ENCODE data around the gene OTX1.

Gene OTX1

DNA sequence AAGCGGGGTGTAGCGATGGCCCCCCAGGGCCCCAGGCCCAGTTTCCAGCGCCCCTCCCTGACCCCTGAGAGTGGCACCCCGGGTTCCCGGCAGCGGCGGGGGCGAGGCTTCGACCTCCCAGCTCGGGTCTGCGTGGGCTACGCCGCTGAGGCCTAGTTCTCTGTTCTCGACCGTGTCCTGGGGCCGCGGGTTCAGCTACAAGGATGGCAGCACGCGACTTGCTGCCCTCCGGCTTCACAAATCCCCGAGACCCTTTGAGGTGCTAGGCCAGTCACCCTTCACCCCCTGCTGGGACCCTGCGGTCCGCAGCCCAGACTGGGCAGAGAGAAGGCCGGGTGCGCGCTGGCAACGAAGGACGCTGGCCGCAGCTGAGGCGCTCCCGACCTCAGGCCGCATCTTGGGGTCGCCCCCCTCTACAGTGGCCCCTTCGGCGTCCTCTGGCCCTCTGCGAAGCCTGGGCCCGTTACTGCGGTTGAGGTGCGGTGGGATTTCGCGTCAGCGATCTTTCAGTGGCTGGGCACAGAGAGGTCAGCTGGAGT is 1.2 kb downstream of the OTX1 start:
- no peak overlapping the region for H3K4me3 Mint-ChIP-seq
- peak overlapping the region; percentile 15 for H3K27ac Mint-ChIP-seq
- H3K4me1 Mint-ChIP-seq (ENCODE audit: low read depth): peaks cover 38% of the 10 kb centered on the region
- H3K36me3 Mint-ChIP-seq (ENCODE audit: low read depth): peaks cover 12% of the 10 kb centered on the region
- H3K9me3 Mint-ChIP-seq: peaks cover 4% of the 10 kb centered on the region
- H3K27me3 Mint-ChIP-seq (ENCODE audit: low read depth): peaks cover 88% of the 10 kb centered on the region

DNA sequence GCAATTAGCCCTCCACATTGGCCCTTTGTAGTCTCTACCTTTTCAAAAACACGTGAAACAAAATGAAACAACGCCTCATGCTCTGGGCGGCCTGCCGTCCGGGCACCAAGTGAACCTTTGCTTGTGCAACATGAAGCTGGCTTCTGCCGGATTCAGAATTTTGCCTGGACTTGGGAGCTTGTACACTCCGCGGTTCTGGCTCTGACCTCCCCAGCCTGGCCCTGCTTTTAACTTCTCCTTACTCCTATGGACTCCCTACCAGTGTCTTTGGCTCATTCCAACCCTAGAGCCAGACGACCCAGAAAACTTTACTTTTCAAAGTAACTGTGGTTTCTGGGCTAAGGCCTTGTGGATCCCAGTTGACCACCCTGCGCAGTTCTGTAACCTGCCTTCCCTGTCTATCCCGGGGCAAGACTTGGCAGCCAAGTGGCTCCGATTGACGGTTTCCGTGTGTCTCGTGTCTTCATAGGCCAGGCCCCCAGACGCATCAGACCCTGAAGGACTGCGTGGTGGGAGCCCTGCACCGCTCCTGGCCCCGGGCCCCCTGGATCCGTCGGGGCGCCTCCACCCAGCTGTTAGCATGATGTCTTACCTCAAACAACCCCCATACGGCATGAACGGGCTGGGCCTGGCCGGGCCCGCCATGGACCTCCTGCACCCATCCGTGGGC is 1.9 kb downstream of the OTX1 start:
- Mint-ChIP-seq H3K36me3 (ENCODE audit: low read depth) (peaks cover 12% of the 10 kb centered on the region), H3K4me1 (ENCODE audit: low read depth) (peaks cover 38% of the 10 kb centered on the region), H3K27ac (peak overlapping the region; percentile 15), H3K4me3 (no peak overlapping the region), H3K9me3 (peaks cover 4% of the 10 kb centered on the region), H3K27me3 (ENCODE audit: low read depth) (peaks cover 89% of the 10 kb centered on the region)

DNA sequence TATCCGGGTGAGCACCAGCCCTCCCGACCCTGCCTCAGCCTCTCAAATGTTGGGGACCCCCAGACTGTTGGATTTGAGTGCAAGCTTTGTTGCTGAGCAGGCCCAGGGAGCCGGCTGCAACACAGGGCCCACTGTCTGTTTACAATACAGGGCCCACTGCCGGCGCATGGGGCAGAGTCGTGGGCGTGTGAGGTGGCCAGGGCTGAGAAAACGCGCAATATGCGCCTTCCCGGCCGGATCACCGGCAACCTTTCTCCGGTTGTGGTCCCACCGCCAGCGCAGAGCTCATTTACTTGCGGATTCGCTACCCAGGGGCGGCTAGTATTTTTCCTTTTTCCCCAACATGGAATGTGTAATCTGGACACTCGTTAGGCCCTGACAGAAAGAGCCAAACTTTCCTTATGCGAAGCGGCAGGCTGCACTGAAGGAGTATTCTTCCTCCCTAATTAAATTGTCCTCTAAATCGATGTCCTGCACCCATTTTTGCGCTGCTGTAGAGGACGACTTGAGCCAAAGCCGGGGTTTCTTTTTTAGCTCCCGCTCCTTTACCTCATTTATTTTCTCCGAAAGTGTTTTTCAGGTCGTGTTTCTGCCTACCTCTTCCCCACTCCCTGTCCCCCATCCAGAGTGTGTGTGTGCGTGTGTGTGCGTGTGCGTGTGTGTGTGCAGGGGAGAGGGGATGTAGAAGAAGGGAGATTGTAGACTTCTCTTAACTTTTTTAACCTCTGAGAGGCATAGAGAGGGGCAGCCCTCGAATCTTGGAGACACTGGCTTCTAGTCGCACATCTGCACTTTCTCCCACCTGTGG is 2.7 kb downstream of the OTX1 start:
- Mint-ChIP-seq H3K36me3 (ENCODE audit: low read depth) (peaks cover 12% of the 10 kb centered on the region), H3K27ac (peak overlapping the region; percentile 31), H3K27me3 (ENCODE audit: low read depth) (peaks cover 92% of the 10 kb centered on the region), H3K4me3 (no peak overlapping the region), H3K9me3 (peaks cover 4% of the 10 kb centered on the region), H3K4me1 (ENCODE audit: low read depth) (peaks cover 37% of the 10 kb centered on the region)

DNA sequence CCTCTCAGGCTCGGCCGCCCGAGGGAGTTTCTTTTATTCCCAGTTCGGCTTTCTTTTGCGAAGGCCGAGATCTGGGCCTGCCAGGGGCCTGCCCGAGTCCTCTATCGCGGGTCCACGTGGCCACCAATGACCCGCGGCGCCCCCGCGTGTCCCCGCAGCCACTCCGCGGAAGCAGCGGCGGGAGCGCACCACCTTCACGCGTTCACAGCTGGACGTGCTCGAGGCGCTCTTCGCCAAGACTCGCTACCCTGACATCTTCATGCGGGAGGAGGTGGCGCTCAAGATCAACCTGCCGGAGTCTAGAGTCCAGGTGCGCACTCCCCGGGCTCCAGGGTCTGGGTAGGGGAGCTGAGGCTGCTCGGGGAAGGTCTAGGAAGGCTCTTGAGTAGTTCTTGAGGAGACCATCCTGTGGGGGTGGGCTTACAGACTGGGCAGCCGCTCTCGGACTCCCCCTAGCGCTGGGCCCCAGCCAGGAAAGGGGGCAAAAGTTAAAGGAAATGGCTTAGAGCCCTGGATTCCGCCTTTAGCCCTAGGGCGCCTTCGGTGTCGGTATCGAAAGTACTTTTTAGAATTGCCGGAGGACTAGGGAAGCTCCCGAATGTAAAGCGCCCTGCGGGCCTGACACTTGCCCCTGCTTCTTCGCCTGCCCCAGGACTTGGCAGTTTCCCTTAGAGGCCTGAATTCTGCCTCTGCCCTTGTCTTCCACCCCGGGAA is 3.4 kb downstream of the OTX1 start:
- peak overlapping the region; percentile 70 for H3K4me3 Mint-ChIP-seq
- H3K9me3 Mint-ChIP-seq: peaks cover 4% of the 10 kb centered on the region
- H3K27ac Mint-ChIP-seq: peak overlapping the region; percentile 71
- peaks cover 10% of the 10 kb centered on the region for H3K36me3 Mint-ChIP-seq (ENCODE audit: low read depth)
- H3K4me1 Mint-ChIP-seq (ENCODE audit: low read depth): peaks cover 36% of the 10 kb centered on the region
- H3K27me3 Mint-ChIP-seq (ENCODE audit: low read depth): peaks cover 90% of the 10 kb centered on the region

DNA sequence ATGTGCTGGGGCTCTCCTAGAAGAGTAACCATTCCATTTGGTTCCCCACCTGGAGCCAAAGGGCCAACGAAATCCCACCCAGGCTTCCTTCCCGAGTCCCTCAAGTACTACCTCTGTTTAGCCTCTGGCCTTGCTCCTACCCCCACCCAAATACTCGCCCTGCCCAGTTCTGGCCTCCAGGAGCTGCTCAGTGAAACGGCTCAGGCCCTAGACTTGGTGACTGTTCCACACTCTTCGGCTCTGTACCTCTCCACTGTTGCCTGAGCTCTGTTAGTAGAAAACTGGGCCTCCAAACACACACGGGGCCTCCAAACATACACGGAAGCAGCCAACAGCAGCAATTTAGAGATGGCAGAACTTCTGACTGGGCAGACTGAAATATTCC is 4.2 kb downstream of the OTX1 start:
- peaks cover 32% of the 10 kb centered on the region for H3K4me1 Mint-ChIP-seq (ENCODE audit: low read depth)
- H3K4me3 Mint-ChIP-seq: no peak overlapping the region
- H3K27me3 Mint-ChIP-seq (ENCODE audit: low read depth): peaks cover 88% of the 10 kb centered on the region
- H3K27ac Mint-ChIP-seq: peak overlapping the region; percentile 0
- peaks cover 5% of the 10 kb centered on the region for H3K9me3 Mint-ChIP-seq
- H3K36me3 Mint-ChIP-seq (ENCODE audit: low read depth): peaks cover 7% of the 10 kb centered on the region

DNA sequence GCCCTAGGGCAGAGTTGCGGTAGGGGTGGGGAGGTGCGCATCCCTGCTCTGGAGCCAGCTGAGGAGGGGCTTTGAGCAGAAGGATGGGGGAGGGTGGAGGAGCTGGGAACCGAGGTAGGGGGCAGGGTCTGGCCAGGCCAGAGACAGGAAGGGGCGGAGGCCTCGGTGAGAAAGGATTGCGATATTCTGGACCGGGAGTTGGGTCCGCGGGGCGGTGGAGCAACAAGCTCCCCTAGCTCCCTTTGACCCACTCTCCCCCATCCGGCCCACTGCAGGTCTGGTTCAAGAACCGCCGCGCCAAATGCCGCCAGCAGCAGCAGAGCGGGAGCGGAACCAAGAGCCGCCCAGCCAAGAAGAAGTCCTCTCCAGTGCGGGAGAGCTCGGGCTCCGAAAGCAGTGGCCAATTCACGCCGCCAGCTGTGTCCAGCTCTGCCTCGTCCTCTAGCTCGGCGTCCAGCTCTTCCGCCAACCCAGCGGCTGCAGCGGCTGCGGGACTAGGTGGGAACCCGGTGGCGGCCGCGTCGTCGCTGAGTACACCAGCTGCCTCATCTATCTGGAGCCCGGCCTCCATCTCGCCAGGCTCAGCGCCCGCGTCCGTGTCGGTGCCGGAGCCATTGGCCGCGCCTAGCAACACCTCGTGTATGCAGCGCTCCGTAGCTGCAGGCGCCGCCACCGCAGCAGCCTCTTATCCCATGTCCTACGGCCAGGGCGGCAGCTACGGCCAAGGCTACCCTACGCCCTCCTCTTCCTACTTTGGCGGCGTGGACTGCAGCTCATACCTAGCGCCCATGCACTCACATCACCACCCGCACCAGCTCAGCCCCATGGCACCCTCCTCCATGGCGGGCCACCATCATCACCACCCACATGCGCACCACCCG is 4.8 kb downstream of the OTX1 start:
- peak overlapping the region; percentile 47 for H3K4me3 Mint-ChIP-seq
- H3K27me3 Mint-ChIP-seq (ENCODE audit: low read depth): peaks cover 91% of the 10 kb centered on the region
- H3K4me1 Mint-ChIP-seq (ENCODE audit: low read depth): peaks cover 33% of the 10 kb centered on the region
- peaks cover 10% of the 10 kb centered on the region for H3K9me3 Mint-ChIP-seq
- peak overlapping the region; percentile 59 for H3K27ac Mint-ChIP-seq
- peaks cover 6% of the 10 kb centered on the region for H3K36me3 Mint-ChIP-seq (ENCODE audit: low read depth)

DNA sequence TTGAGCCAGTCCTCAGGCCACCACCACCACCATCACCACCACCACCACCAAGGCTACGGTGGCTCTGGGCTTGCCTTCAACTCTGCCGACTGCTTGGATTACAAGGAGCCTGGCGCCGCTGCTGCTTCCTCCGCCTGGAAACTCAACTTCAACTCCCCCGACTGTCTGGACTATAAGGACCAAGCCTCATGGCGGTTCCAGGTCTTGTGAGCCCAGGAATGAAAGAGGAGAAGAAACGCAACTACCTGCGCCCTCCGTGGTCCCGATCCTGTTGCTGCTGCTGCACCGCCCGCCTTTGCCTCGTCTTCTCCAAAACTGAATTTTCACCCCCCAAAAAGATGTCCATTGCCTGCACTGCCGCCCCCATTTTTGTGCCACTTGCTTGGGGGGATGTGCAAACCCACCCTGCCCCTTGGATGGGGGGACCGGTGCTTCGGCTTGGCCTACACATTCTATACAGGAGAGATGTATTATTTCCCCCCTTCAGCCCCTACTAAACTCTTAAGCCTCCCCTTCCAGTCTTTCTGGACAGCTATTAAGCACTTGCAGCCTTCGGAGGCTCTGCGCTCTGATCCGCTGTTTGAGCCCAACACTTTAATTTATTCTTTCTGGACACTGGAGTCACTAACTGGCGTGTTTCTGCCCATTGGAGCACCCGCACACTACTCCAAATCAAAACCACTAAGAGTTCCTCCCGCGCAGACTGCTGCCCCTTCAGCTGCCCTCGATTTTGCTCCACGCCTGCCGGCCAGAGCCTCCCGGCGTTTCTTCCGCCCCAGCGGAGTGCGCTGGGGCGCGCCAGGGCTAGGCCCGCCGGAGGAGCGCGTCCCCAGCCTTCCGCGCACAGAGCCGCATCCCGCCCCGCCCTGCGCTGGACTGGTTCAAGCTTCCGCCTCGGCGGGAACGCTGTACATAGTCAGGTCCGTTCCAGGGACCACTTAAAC is 5.7 kb downstream of the OTX1 start:
- peaks cover 8% of the 10 kb centered on the region for H3K36me3 Mint-ChIP-seq (ENCODE audit: low read depth)
- H3K4me1 Mint-ChIP-seq (ENCODE audit: low read depth): peaks cover 28% of the 10 kb centered on the region
- H3K4me3 Mint-ChIP-seq: peak overlapping the region; percentile 47
- H3K9me3 Mint-ChIP-seq: peaks cover 10% of the 10 kb centered on the region
- H3K27ac Mint-ChIP-seq: peak overlapping the region; percentile 59
- H3K27me3 Mint-ChIP-seq (ENCODE audit: low read depth): peaks cover 90% of the 10 kb centered on the region

DNA sequence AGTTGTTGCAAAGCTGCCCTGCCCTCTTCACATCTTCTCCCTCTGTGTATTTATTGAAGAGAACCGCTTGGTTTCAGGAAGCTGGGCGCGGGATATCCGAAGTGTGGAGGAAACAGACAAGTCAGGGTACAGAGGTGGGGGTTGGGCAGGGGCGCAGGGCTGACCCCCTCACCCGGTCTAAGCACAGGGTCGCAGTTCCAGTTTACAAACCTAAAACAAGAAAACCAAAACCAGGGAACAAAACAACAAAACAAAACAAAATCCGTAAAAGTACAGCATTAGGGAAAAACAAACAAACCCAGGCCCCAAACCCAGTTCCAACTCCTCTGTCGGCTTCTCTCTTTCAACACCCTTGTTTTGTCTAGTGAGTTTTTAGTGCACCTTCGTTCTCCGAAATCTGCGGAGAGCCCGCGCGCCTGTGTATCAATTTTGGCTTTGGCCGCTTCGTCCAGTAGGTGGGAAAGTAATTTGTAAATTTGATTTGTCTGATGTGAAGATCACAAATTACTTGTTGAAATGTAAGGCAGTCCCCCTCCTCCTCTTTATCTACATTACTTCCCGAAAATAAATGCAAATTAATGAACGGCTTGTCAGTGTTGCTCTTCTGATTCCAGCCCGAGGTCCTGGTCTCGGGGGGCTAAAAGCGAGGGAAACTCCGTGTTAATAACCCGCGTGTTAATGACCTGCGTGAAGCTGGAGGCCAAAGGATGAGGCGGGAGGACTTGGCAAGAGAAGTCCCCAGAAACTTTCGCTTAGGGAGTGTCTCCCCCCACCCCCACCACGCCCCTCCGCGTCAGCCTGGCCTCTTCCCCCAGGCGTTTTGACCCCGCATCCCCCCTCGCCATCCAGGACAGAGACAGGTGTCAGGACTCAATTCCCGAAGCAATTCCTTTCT is 6.9 kb downstream of the OTX1 start:
- peak overlapping the region; percentile 4 for H3K4me3 Mint-ChIP-seq
- peaks cover 94% of the 10 kb centered on the region for H3K27me3 Mint-ChIP-seq (ENCODE audit: low read depth)
- no peak overlapping the region for H3K27ac Mint-ChIP-seq
- peaks cover 8% of the 10 kb centered on the region for H3K36me3 Mint-ChIP-seq (ENCODE audit: low read depth)
- H3K9me3 Mint-ChIP-seq: peaks cover 10% of the 10 kb centered on the region
- H3K4me1 Mint-ChIP-seq (ENCODE audit: low read depth): peaks cover 26% of the 10 kb centered on the region

DNA sequence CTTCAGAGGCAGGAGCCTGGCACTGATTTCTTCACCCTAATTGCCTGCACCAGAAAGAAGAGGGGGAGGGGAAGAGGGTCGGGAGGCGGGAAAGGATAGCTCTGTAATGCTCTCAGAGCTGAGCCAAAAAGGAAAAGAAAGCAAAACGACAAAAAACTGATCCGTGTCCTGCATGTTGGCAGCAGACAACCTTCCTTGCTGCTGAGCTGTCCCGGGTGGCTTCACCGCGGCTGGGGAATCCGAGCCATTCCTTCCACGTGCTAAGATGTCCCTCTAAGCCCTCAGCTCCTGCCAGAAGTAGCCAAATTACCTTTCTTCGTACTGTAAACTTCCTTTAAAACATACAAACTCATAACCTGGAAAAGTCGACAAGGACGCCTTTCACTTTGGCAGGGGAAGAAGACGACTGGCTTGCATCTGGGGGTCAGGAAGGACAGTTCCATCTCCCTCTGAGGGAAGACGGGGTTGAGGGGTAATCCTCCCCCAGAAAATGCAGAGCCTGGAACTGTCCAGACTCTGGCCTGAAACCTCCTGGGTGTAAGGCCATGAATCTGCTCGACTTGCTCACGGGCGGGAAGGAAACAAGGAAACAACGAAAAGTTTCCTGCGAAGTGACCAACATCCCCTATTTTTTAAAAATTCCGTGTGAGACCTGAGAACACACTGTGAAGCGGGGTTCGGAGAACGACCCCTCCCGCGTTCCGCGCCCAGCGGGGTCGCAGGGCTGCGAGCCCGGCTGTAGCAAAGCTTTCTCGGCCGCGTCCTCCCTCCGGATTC is 7.7 kb downstream of the OTX1 start:
- H3K4me3 Mint-ChIP-seq: peak overlapping the region; percentile 50
- H3K27me3 Mint-ChIP-seq (ENCODE audit: low read depth): peaks cover 92% of the 10 kb centered on the region
- no peak overlapping the region for H3K27ac Mint-ChIP-seq
- H3K9me3 Mint-ChIP-seq: peaks cover 10% of the 10 kb centered on the region
- H3K36me3 Mint-ChIP-seq (ENCODE audit: low read depth): peaks cover 8% of the 10 kb centered on the region
- H3K4me1 Mint-ChIP-seq (ENCODE audit: low read depth): peaks cover 26% of the 10 kb centered on the region

DNA sequence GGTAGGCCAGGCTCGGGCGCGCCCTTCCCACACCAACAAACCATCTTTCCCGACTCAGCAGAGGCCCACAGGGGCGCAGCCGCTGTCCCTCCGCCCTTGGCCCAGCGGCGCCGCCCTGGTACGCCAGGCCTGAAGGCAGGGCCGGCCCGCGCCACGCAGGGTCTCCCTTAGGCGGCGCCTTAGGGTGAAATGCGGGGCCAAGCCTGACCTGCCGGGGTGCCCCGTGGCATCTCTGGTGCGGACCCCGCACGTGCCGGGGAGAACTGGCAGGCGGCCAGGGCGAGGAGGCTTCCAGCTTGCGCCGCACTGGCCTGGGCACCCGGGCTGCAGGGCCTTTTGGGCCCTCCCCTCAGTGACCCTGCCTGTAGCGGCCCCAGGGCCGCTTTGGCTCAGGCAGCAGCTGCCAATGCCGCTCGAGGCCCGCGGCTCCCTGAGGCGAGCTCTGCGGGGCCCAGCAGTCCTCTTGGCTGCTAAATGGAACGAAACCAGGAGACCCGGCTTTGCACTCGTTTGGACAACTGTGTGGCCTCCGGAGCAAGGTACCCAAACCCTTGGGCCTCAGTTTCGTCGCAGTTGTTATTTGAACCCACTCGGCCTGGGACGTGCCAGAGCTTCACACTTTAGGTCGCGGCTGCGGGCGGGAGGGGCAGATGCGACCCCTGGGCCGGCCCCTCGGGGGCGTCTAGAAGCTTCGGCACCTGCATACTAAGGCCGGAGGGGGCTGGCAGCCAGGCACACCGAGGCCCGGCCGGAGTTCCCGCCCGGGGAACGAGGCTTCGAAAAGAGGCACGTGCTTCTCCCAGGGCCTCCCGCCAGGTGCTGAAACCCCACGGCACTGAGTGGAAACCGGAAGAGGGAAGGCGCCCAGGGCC is 8.5 kb downstream of the OTX1 start:
- H3K27me3 Mint-ChIP-seq (ENCODE audit: low read depth): peaks cover 91% of the 10 kb centered on the region
- H3K4me1 Mint-ChIP-seq (ENCODE audit: low read depth): peaks cover 23% of the 10 kb centered on the region
- no peak overlapping the region for H3K4me3 Mint-ChIP-seq
- peaks cover 10% of the 10 kb centered on the region for H3K9me3 Mint-ChIP-seq
- peaks cover 8% of the 10 kb centered on the region for H3K36me3 Mint-ChIP-seq (ENCODE audit: low read depth)
- H3K27ac Mint-ChIP-seq: no peak overlapping the region

DNA sequence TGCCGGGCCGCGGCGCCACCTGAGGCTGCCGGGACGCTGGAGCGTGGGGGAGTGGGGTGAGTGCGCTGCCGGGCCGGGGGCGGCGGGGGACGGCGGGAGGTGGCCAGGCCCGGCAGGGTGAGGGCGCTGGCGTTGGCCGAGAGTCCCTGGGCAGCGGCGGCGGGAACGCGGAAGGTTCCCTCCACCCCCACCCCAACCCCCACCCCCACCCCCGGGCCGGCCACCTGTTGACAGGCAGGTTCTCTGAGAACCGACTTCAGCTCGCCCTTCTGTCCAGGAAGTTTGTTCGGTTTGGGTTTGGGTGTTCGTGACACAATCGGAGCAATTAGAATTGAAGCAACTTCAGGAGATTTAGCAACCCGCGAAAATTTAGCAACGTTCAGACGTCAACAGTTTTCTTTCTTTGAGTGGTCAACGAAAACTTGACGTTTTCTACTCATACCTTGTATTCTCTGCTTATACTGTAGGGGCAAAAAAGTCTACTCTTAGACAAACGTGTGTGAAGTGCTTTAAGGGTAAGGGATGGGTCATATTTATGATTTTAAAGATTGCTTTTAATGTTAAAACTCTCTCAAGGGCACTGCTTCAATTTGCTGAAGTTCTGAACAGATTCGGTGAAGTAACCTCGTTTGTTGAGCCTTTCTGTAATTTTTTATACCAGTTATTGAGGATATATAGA is 9.3 kb downstream of the OTX1 start:
- Mint-ChIP-seq H3K4me1 (ENCODE audit: low read depth) (peaks cover 23% of the 10 kb centered on the region), H3K36me3 (ENCODE audit: low read depth) (peaks cover 8% of the 10 kb centered on the region), H3K9me3 (peaks cover 10% of the 10 kb centered on the region), H3K27me3 (ENCODE audit: low read depth) (peaks cover 88% of the 10 kb centered on the region), H3K27ac (peak overlapping the region; percentile 63), H3K4me3 (peak overlapping the region; percentile 25)

Measured in T-helper 1 cell treated with Interleukin-12 subunit alpha and Interleukin-12 subunit beta and Interleukin-4 antibody, amounts not matched to agents 30 μg/mL and 1 μg/mL, for 36 hours (primary cell).